H1 (cell line): Measurements from ENCODE around the gene PDE4DIP. TPM values are rescaled to one million over a fixed set of nuclear protein-coding genes. Genes with fewer than 3 reads are reported as not detected.
"Not testable (repeated sequence)": the region's sequence is repeated elsewhere in the genome, so short reads cannot be mapped to it uniquely, and the experiment has no call there.

ENCODE experiments used
- CTCF ChIA-PET: fragments of 300-600 bp; sonication (Branson Sonifier 250); formaldehyde crosslinking; loops from one replicate; lab custom pipeline; 2021; ENCODE audit not compliant: partially characterized antibody; lab: Charles Lee
- POLR2A ChIA-PET: fragments of 300-600 bp; sonication (Branson Sonifier 250); formaldehyde crosslinking; loops from one replicate; lab custom pipeline; 2021; ENCODE audit warnings: inconsistent platforms; ENCODE audit not compliant: partially characterized antibody; lab: Charles Lee
- DNase-seq, 2 experiments: peaks; one replicate each; pipeline versions ENCODE4 v3.0.0 to v3.0.0-alpha.2; 2010 to 2022; ENCODE audit warnings: low spot score in 2 of 2, low read depth in 1 of 2, mixed read lengths in 1 of 2
- FAIRE-seq: peaks from 2 replicates; lab custom pipeline; 2011; peaks lifted over from hg19 to GRCh38; lab: Jason Lieb, UNC
- H2AFZ ChIP-seq: 2 replicates; pipeline ENCODE4 v1.8.1; 2012; ENCODE audit warnings: low read length, inconsistent platforms
- H2AK5ac ChIP-seq: 2 replicates; pipeline ENCODE4 v1.6.1; 2013; ENCODE audit warnings: low read depth, low read length
- H2BK120ac ChIP-seq: replicated peaks from 2 replicates; pipeline ENCODE3; 2013; ENCODE audit warnings: low read depth, low read length, inconsistent platforms
- H2BK12ac ChIP-seq: 2 replicates; pipeline ENCODE4 v1.6.1; 2013; ENCODE audit warnings: low read depth, low read length
- H2BK15ac ChIP-seq: 2 replicates; pipeline ENCODE4 v1.6.1; 2013; ENCODE audit warnings: low read length
- H2BK20ac ChIP-seq: 2 replicates; pipeline ENCODE4 v1.6.1; 2013; ENCODE audit warnings: low read length
- H2BK5ac ChIP-seq: 2 replicates; pipeline ENCODE4 v1.6.1; 2013; ENCODE audit warnings: low read depth, low read length
- H3K14ac ChIP-seq: 2 replicates; pipeline ENCODE4 v1.6.1; 2013; ENCODE audit warnings: inconsistent platforms; ENCODE audit not compliant: insufficient read length
- H3K18ac ChIP-seq: 2 replicates; pipeline ENCODE4 v1.6.1; 2013; ENCODE audit warnings: low read length; ENCODE audit errors: extremely low read depth
- H3K23ac ChIP-seq: 2 replicates; pipeline ENCODE4 v1.6.1; 2013; ENCODE audit warnings: inconsistent platforms; ENCODE audit not compliant: insufficient read length
- H3K23me2 ChIP-seq: 2 replicates; pipeline ENCODE4 v1.6.1; 2013; ENCODE audit warnings: low read depth, low read length
- H3K27ac ChIP-seq: 2 replicates; pipeline ENCODE4 v1.6.1; 2011; ENCODE audit warnings: low read depth, low read length, inconsistent platforms
- H3K27me3 ChIP-seq, 4 experiments: replicated peaks in 1 of 4; 1 replicate in 1 of 4; 2 replicates in 3 of 4; pipeline versions ENCODE4 v1.6.1 to v1.8.1; 2011 to 2013; ENCODE audit warnings: low read length in 3 of 4, mild to moderate bottlenecking in 3 of 4, inconsistent platforms in 2 of 4, mixed read lengths in 2 of 4, moderate library complexity in 1 of 4; ENCODE audit not compliant: control insufficient read depth in 3 of 4, insufficient read depth in 3 of 4; ENCODE audit errors: extremely low read depth in 1 of 4
- H3K36me3 ChIP-seq, 4 experiments: 2 replicates each; pipeline versions ENCODE4 v1.6.1 to v1.8.1; 2011 to 2013; ENCODE audit warnings: mild to moderate bottlenecking in 4 of 4, low read length in 3 of 4, moderate library complexity in 2 of 4, control low read depth in 1 of 4, inconsistent platforms in 1 of 4; ENCODE audit not compliant: insufficient read depth in 4 of 4, control insufficient read depth in 2 of 4
- H3K4ac ChIP-seq: replicated peaks from 2 replicates; pipeline ENCODE3; 2013; ENCODE audit warnings: low read length, low read depth, mixed read lengths, inconsistent platforms; ENCODE audit not compliant: insufficient read length
- H3K4me1 ChIP-seq, 4 experiments: replicated peaks in 1 of 4; 1 replicate in 1 of 4; 2 replicates in 3 of 4; pipeline versions ENCODE4 v1.6.1 to v1.8.1; 2011 to 2013; ENCODE audit warnings: low read length in 3 of 4, inconsistent platforms in 2 of 4, mixed read lengths in 1 of 4; ENCODE audit not compliant: insufficient read depth in 4 of 4, control insufficient read depth in 3 of 4
- H3K4me2 ChIP-seq, 2 experiments: 2 replicates each; pipeline versions ENCODE4 v1.6.1 to v1.8.1; 2011 to 2013; ENCODE audit warnings: low read depth in 2 of 2, low read length in 2 of 2, control low read depth in 1 of 2, inconsistent platforms in 1 of 2, mild to moderate bottlenecking in 1 of 2; ENCODE audit not compliant: insufficient read depth in 1 of 2
- H3K4me3 ChIP-seq, 4 experiments: fragments of 200-600, 300-600 bp in 1 of 4; sonication (generic), shearing (Covaris generic), sonication (Bioruptor Twin) in 1 of 4; 2 replicates each; pipeline versions ENCODE4 v1.5.1 to v1.8.1; 2011 to 2016; ENCODE audit warnings: low read length in 4 of 4, low read depth in 3 of 4, control low read depth in 2 of 4, inconsistent platforms in 2 of 4, mild to moderate bottlenecking in 2 of 4, mixed read lengths in 1 of 4, moderate library complexity in 1 of 4; ENCODE audit not compliant: insufficient read depth in 2 of 4; ENCODE audit errors: extremely low read depth in 1 of 4
- H3K56ac ChIP-seq: replicated peaks from 2 replicates; pipeline ENCODE3; 2013; ENCODE audit warnings: low read depth, mild to moderate bottlenecking, mixed read lengths, low read length, inconsistent platforms; ENCODE audit not compliant: insufficient read length
- H3K79me1 ChIP-seq: 2 replicates; pipeline ENCODE4 v1.6.1; 2013; ENCODE audit warnings: low read depth, low read length, control low read depth
- H3K79me2 ChIP-seq, 2 experiments: 2 replicates each; pipeline versions ENCODE4 v1.6.1 to v1.8.1; 2012 to 2013; ENCODE audit warnings: low read length in 2 of 2, mild to moderate bottlenecking in 2 of 2, inconsistent platforms in 1 of 2; ENCODE audit not compliant: insufficient read depth in 2 of 2, control insufficient read depth in 1 of 2
- H3K9ac ChIP-seq, 4 experiments: replicated peaks in 1 of 4; 1 replicate in 1 of 4; 2 replicates in 3 of 4; pipeline versions ENCODE4 v1.6.1 to v1.8.1; 2011 to 2013; ENCODE audit warnings: low read depth in 3 of 4, low read length in 3 of 4, control low read depth in 2 of 4, mild to moderate bottlenecking in 2 of 4, moderate library complexity in 2 of 4, inconsistent platforms in 1 of 4; ENCODE audit errors: extremely low read depth in 1 of 4
- H3K9me3 ChIP-seq, 2 experiments: 2 replicates each; pipeline versions ENCODE4 v1.6.1 to v1.8.1; 2012 to 2013; ENCODE audit warnings: mild to moderate bottlenecking in 2 of 2, moderate library complexity in 2 of 2, control low read depth in 1 of 2, inconsistent platforms in 1 of 2, low read depth in 1 of 2, low read length in 1 of 2, mixed read lengths in 1 of 2; ENCODE audit not compliant: insufficient read depth in 2 of 2
- H4K20me1 ChIP-seq, 2 experiments: replicated peaks in 1 of 2; 2 replicates each; pipeline versions ENCODE3 to v1.8.1; 2011 to 2013; ENCODE audit warnings: inconsistent platforms in 2 of 2, low read length in 2 of 2, mild to moderate bottlenecking in 1 of 2; ENCODE audit not compliant: insufficient read depth in 2 of 2, control insufficient read depth in 1 of 2
- H4K5ac ChIP-seq: 2 replicates; pipeline ENCODE4 v1.6.1; 2013; ENCODE audit warnings: low read length, low read depth, mixed read lengths, inconsistent platforms; ENCODE audit not compliant: insufficient read length
- H4K8ac ChIP-seq: 2 replicates; pipeline ENCODE4 v1.8.0; 2013; ENCODE audit warnings: mild to moderate bottlenecking, moderate library complexity, low read length, inconsistent platforms; ENCODE audit not compliant: insufficient read depth; ENCODE audit errors: extremely low read depth
- H4K91ac ChIP-seq: replicated peaks from 2 replicates; pipeline ENCODE3; 2013; ENCODE audit warnings: low read length, mixed read lengths, inconsistent platforms; ENCODE audit not compliant: insufficient read length
- WGBS, 2 experiments: shearing (Covaris generic) in 1 of 2; methylation state at CpG; one replicate each; pipeline versions ENCODE4 v1.1.6 to v1.1.7; 2013 to 2015; ENCODE audit warnings: low lambda C conversion rate in 2 of 2, mixed read lengths in 2 of 2, inconsistent platforms in 1 of 2, low coverage in 1 of 2, missing lambda C conversion rate in 1 of 2; ENCODE audit not compliant: insufficient replicate concordance in 2 of 2, insufficient coverage in 1 of 2, insufficient read length in 1 of 2; ENCODE audit errors: extremely low coverage in 1 of 2, missing lambda C conversion rate in 1 of 2; 5-methylcytosine and 5-hydroxymethylcytosine counted together
- polyA plus RNA-seq, 7 experiments: library from polyadenylated mRNA; depleted of rRNA in 3 of 7; stranded (reverse) in 5 of 7; unstranded in 2 of 7; fragments of >200 nt in 5 of 7; fragments of 200-250 nt in 2 of 7; gene quantifications; 1 replicate in 5 of 7; 2 replicates in 1 of 7; 4 replicates in 1 of 7; pipeline versions ENCODE4 v1.2.1 to v1.2.3, GENCODE V29; 2011 to 2013; ENCODE audit warnings: missing spikeins in 2 of 7, mixed read lengths in 2 of 7
- total RNA-seq: library from RNA; stranded (reverse); fragmentation: NEBNext Ultra II Directional; extraction: Animal tissue kit (Norgen Biotek cat#: 25700); gene quantifications from 2 replicates; pipeline ENCODE4 v1.2.1, GENCODE V29; 2021

PDE4DIP gene
- total and polyA plus RNA-seq, 2 of the 8 experiments (the other 6 are each of a cell fraction or from before 2014, with no cell fraction given) = 8.4 to 40.5 TPM

- H2BK5ac ChIP-seq, H3K14ac ChIP-seq, H3K56ac ChIP-seq, H2BK15ac ChIP-seq, H2AFZ ChIP-seq, H4K91ac ChIP-seq, H3K4me1 ChIP-seq, H3K23me2 ChIP-seq, H3K36me3 ChIP-seq, H3K4me3 ChIP-seq, H3K9ac ChIP-seq, H3K79me1 ChIP-seq, H3K4ac ChIP-seq, H2BK20ac ChIP-seq, H3K27me3 ChIP-seq, CTCF ChIA-PET, H3K27ac ChIP-seq, H4K8ac ChIP-seq, POLR2A ChIA-PET, FAIRE-seq, H3K18ac ChIP-seq, H2BK120ac ChIP-seq, H3K23ac ChIP-seq, H4K5ac ChIP-seq, H2AK5ac ChIP-seq, H3K79me2 ChIP-seq, H2BK12ac ChIP-seq, H3K4me2 ChIP-seq, H4K20me1 ChIP-seq, H3K9me3 ChIP-seq, DNase-seq: not testable (repeated sequence)
- 86% methylated on average over 3 of the region's 6 CpGs; no CpG with 5 or more reads in 1 of the 2 experiments for WGBS, 2 experiments
Measured at GRCh38 chr1:148997405-148997804, 153.2 kb downstream of the PDE4DIP start.

GRCh38 chr1:149002664-149003063 lies 158.4 kb downstream of the PDE4DIP start:
- H2BK20ac ChIP-seq, H3K4me2 ChIP-seq, H3K79me2 ChIP-seq, H4K5ac ChIP-seq, H2BK120ac ChIP-seq, H3K9me3 ChIP-seq, H2BK12ac ChIP-seq, H3K79me1 ChIP-seq, H3K23ac ChIP-seq, H4K91ac ChIP-seq, H3K56ac ChIP-seq, H3K23me2 ChIP-seq, H2AK5ac ChIP-seq, H2BK5ac ChIP-seq, FAIRE-seq, CTCF ChIA-PET, H4K20me1 ChIP-seq, H3K36me3 ChIP-seq, H3K27ac ChIP-seq, H3K4me3 ChIP-seq, H3K9ac ChIP-seq, H3K4ac ChIP-seq, H3K27me3 ChIP-seq, H3K4me1 ChIP-seq, H3K18ac ChIP-seq, POLR2A ChIA-PET, H3K14ac ChIP-seq, H4K8ac ChIP-seq, DNase-seq, H2BK15ac ChIP-seq, H2AFZ ChIP-seq: not testable (repeated sequence)
- 67% methylated on average over 1 of the region's 8 CpGs; no CpG with 5 or more reads in 1 of the 2 experiments for WGBS, 2 experiments
